K562 (cell line): ENCODE results near the gene COL23A1.

Experiments used
- JUN ChIP-seq, 2 experiments: sonication (generic) in 1 of 2; formaldehyde crosslinking in 1 of 2; IDR thresholded peaks; 2 replicates each; pipeline versions ENCODE4 v1.6.1 to v1.8.0; 2012 to 2022; ENCODE audit warnings: borderline replicate concordance in 2 of 2, mild to moderate bottlenecking in 2 of 2, improper control_type of control experiment in 1 of 2, low read depth in 1 of 2, low read length in 1 of 2, missing genetic modification reagents in 1 of 2
- KAT7 ChIP-seq: sonication (generic); formaldehyde crosslinking; IDR thresholded peaks from 2 replicates; pipeline ENCODE4 v1.8.0; 2022; ENCODE audit warnings: missing genetic modification reagents, mild to moderate bottlenecking, borderline replicate concordance
- POLR2AphosphoS5 ChIP-seq: IDR thresholded peaks from 2 replicates; pipeline ENCODE4 v1.6.1; 2011; ENCODE audit warnings: mild to moderate bottlenecking, low read depth, low read length, moderate library complexity; ENCODE audit not compliant: control insufficient read depth, insufficient read depth
- RFX1 ChIP-seq: fragments of 450-650 bp; IDR thresholded peaks from 2 replicates; pipeline ENCODE4 v1.6.1; 2016; ENCODE audit warnings: mild to moderate bottlenecking, moderate library complexity
- SP1 ChIP-seq: sonication (generic); formaldehyde crosslinking; IDR thresholded peaks from 2 replicates; pipeline ENCODE4 v1.8.1; 2022; ENCODE audit warnings: mild to moderate bottlenecking, missing genetic modification reagents
- TF ChIP-seq, protein P1 (sequence below), 3 experiments: IDR thresholded peaks in 2 of 3; conservative IDR thresholded peaks in 1 of 3; 2 replicates each; pipeline ENCODE4 v1.5.1; 2011 to 2012; ENCODE audit warnings: low read length in 3 of 3, mild to moderate bottlenecking in 3 of 3, control low read depth in 2 of 3, improper control_type of control experiment in 1 of 3, inconsistent platforms in 1 of 3, low read depth in 1 of 3, mixed read lengths in 1 of 3, moderate library complexity in 1 of 3; ENCODE audit not compliant: insufficient read depth in 2 of 3

DNA sequence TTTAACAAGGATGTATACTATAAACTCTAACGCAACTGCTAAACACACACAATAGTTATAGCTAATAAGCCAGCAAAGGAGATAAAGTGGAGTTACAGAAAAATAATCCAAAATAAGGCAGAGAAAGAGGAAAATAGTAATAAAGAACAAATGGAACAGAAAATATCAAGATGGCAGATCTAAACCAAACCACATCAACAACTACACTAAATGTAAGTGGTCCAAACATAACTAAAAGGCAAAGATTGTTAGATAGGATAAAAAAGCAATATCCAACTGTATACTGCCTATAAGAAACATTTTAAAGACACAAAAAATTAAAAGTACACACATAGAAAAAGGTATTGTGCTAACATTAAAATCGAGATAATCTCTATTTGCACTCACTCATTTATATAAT is 5.6 kb upstream of the COL23A1 start:
- TF ChIP-seq, protein P1, sequence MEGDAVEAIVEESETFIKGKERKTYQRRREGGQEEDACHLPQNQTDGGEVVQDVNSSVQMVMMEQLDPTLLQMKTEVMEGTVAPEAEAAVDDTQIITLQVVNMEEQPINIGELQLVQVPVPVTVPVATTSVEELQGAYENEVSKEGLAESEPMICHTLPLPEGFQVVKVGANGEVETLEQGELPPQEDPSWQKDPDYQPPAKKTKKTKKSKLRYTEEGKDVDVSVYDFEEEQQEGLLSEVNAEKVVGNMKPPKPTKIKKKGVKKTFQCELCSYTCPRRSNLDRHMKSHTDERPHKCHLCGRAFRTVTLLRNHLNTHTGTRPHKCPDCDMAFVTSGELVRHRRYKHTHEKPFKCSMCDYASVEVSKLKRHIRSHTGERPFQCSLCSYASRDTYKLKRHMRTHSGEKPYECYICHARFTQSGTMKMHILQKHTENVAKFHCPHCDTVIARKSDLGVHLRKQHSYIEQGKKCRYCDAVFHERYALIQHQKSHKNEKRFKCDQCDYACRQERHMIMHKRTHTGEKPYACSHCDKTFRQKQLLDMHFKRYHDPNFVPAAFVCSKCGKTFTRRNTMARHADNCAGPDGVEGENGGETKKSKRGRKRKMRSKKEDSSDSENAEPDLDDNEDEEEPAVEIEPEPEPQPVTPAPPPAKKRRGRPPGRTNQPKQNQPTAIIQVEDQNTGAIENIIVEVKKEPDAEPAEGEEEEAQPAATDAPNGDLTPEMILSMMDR (IDR thresholded peaks at IDR 0.05 in 2 of 3, conservative IDR thresholded peaks at IDR 0.05 in 1 of 3; ENCODE audit: insufficient read depth in 2 of 3, low read depth in 1 of 3, low read length in 3 of 3) = no peak
- TF ChIP-seq RFX1 (no peak), JUN (IDR thresholded peaks at IDR 0.05; ENCODE audit: borderline replicate concordance, low read depth, low read length) (no peak), JUN (CRISPR knock-in tag; IDR thresholded peaks at IDR 0.05; ENCODE audit: borderline replicate concordance) (no peak), SP1 (CRISPR knock-in tag) (no peak), KAT7 (CRISPR knock-in tag) (no peak), POLR2AphosphoS5 (no peak)
